Activated T-helper 17 cell treated with anti-CD3 and anti-CD28 coated beads, Interleukin-2, amount 50 U/mL, for 72 hours (primary cell): ENCODE data around the gene POFUT2. TPM values are rescaled to one million over a fixed set of nuclear protein-coding genes. Genes with fewer than 3 reads are reported as not detected.

Experiments used
- ATAC-seq: fragments of 150-1000 bp; cut with Tn5 transposase; replicated peaks from 2 replicates; pipeline ENCODE4 v1.10.0; 2021; ENCODE audit warnings: mild to moderate bottlenecking, moderate library complexity
- H3K27ac Mint-ChIP-seq: one replicate; pipeline ENCODE4 v1.8.0; 2022; ENCODE audit warnings: mixed read lengths
- H3K27me3 Mint-ChIP-seq: one replicate; pipeline ENCODE4 v1.8.0; 2022; ENCODE audit warnings: mixed read lengths
- H3K36me3 Mint-ChIP-seq: one replicate; pipeline ENCODE4 v1.8.0; 2022; ENCODE audit warnings: low read depth, mild to moderate bottlenecking, mixed read lengths
- H3K4me1 Mint-ChIP-seq: one replicate; pipeline ENCODE4 v1.8.0; 2022; ENCODE audit warnings: mixed read lengths
- H3K4me3 Mint-ChIP-seq: one replicate; pipeline ENCODE4 v1.8.0; 2022; ENCODE audit warnings: mild to moderate bottlenecking, mixed read lengths
- H3K9me3 Mint-ChIP-seq: one replicate; pipeline ENCODE4 v1.8.0; 2022; ENCODE audit warnings: mixed read lengths
- total RNA-seq, 2 donors: library from RNA; stranded (reverse); gene quantifications; one replicate each; pipeline ENCODE4 v1.2.3, GENCODE V29; 2022

The POFUT2 gene
- total RNA-seq, 2 donors from 2014 or later: 12.0 to 22.8 TPM

- no peak for ATAC-seq
- Mint-ChIP-seq H3K27me3 (no peaks in the 10 kb centered on the region), H3K4me3 (no peak overlapping the region), H3K9me3 (no peaks in the 10 kb centered on the region), H3K36me3 (no peaks in the 10 kb centered on the region), H3K4me1 (peaks cover 3% of the 10 kb centered on the region), H3K27ac (no peak overlapping the region)
Measured at GRCh38 chr21:45299864-45300785, 12.4 kb upstream of the POFUT2 start.

- Mint-ChIP-seq H3K36me3 (no peaks in the 10 kb centered on the region), H3K27me3 (no peaks in the 10 kb centered on the region), H3K9me3 (no peaks in the 10 kb centered on the region), H3K4me1 (peaks cover 3% of the 10 kb centered on the region), H3K4me3 (no peak overlapping the region), H3K27ac (no peak overlapping the region)
- ATAC-seq: no peak
Measured at GRCh38 chr21:45299026-45299863, 11.6 kb upstream of the POFUT2 start.

GRCh38 chr21:45297869-45298268 is 10.2 kb upstream of the POFUT2 start:
- Mint-ChIP-seq H3K27ac (no peak overlapping the region), H3K4me3 (no peak overlapping the region), H3K4me1 (peaks cover 3% of the 10 kb centered on the region), H3K27me3 (no peaks in the 10 kb centered on the region), H3K36me3 (no peaks in the 10 kb centered on the region), H3K9me3 (no peaks in the 10 kb centered on the region)
- ATAC-seq: no peak

GRCh38 chr21:45297329-45297728 is 9.6 kb upstream of the POFUT2 start:
- Mint-ChIP-seq H3K36me3 (no peaks in the 10 kb centered on the region), H3K4me1 (peaks cover 3% of the 10 kb centered on the region), H3K27ac (no peak overlapping the region), H3K27me3 (no peaks in the 10 kb centered on the region), H3K9me3 (no peaks in the 10 kb centered on the region), H3K4me3 (no peak overlapping the region)
- no peak for ATAC-seq

GRCh38 chr21:45296638-45297037 is 8.9 kb upstream of the POFUT2 start:
- H3K36me3 Mint-ChIP-seq: no peaks in the 10 kb centered on the region
- no peak overlapping the region for H3K4me3 Mint-ChIP-seq

GRCh38 chr21:45295576-45296365 is 8.1 kb upstream of the POFUT2 start:
- Mint-ChIP-seq H3K27me3 (no peaks in the 10 kb centered on the region), H3K9me3 (no peaks in the 10 kb centered on the region), H3K4me3 (no peak overlapping the region), H3K27ac (no peak overlapping the region), H3K36me3 (no peaks in the 10 kb centered on the region), H3K4me1 (peaks cover 3% of the 10 kb centered on the region)
- ATAC-seq: no peak

More at GRCh38 chr21:45296638-45297037, 8.9 kb upstream of the POFUT2 start:
- Mint-ChIP-seq H3K4me1 (peaks cover 3% of the 10 kb centered on the region), H3K27me3 (no peaks in the 10 kb centered on the region), H3K9me3 (no peaks in the 10 kb centered on the region), H3K27ac (no peak overlapping the region)
- no peak for ATAC-seq

DNA sequence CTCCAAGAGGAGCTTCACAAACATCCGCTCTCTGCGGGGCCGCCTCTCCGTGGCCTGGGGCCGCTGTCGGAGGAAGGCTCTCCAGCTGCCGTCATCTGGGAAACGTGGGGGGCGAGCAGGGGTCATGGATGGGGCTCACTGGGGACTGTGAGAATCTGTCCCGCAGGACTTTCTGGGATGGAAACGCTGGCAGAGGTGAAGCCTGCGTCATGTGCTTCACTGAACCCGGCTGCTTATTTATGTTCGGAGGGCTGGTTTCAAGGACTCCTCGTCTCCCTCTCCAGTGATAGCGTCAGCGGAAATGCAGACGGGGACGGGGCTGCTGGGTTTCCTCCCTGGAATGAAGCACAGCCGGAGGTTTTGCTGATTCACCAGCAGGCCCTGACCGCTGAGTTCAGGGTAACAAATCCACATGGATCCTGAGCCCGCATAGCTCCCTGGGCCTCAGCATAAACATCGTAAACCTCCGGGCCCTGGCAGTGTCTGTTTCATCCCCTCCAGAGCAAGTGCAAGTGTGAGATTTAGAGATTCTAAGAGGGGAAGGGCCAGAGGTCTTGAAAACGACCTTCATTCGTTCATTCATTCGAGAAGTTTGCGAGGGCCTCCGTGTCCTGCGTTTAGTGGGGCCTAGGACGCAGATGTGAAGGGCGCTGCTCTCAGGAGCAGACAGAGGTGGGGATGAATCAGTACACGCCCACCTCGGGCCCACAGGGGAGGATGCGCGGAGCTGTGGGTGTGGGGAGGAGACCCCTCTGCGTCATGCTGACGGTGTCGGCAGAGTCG is 7.0 kb upstream of the POFUT2 start:
- Mint-ChIP-seq H3K27me3 (no peaks in the 10 kb centered on the region), H3K4me3 (no peak overlapping the region), H3K9me3 (no peaks in the 10 kb centered on the region), H3K36me3 (no peaks in the 10 kb centered on the region), H3K27ac (no peak overlapping the region), H3K4me1 (peaks cover 3% of the 10 kb centered on the region)
- no peak for ATAC-seq

DNA sequence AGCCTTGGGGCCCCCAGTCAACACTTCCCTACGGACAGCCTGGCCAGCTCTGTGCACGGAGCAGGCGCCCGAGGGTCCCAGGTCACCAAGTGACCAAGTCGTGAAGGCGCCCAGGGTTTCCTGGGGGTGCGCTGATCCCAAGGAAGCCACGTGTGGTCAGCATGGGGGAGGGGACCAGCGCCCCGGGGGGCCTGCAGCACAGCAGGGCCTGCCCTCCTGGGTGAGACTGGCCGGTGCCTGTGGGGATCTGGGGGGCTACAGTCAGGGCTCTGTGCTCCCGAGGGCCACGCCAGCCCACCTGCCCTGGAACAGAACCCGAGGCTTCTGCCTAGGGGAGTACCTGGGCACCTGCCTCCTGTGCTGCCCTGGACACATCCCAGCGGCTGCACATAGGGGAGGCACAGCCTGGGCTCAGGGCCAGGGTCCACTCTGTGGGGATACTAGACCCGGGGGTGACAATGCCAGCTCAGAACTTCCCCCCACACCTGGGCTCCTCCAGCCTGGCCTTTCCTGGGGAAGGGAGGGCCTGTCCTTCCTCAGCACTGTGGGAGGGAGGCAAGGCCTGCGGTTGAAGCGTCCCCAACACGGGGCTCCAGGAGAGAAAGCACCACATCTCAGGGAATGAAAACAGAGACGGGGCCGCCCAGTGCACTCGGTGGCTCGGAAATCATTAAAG is 6.2 kb upstream of the POFUT2 start:
- Mint-ChIP-seq H3K27ac (no peak overlapping the region), H3K36me3 (no peaks in the 10 kb centered on the region), H3K27me3 (no peaks in the 10 kb centered on the region), H3K9me3 (no peaks in the 10 kb centered on the region), H3K4me3 (no peak overlapping the region), H3K4me1 (peaks cover 3% of the 10 kb centered on the region)
- no peak for ATAC-seq

DNA sequence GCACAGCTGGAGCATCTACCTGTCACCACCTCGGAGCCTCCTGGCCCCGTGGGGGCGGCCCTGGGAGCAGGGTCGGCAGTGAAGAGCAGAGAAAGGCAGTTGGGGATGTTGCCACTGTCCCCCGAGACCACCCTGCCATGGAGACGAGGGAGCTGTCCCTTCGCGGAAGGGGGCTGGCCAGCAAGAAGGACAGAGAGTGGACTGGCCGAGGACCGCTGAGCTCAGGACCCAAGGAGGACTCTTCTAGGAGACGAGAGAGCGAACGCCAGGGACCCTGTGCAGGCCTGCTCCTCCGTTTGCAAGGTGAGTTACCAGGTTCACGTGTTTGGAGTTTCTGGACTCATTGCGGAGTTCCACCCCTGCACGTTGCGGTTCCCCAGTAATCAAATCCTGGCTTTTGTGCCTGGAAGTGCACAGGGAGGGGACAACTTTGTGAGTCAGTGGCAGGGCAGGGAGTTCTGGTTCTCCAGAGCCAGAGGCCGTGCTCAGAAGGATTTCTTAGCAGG is 5.6 kb upstream of the POFUT2 start:
- no peak overlapping the region for H3K27ac Mint-ChIP-seq
- no peaks in the 10 kb centered on the region for H3K27me3 Mint-ChIP-seq
- peak overlapping the region; percentile 26 for H3K4me3 Mint-ChIP-seq
- H3K9me3 Mint-ChIP-seq: no peaks in the 10 kb centered on the region
- ATAC-seq: no peak
- no peaks in the 10 kb centered on the region for H3K36me3 Mint-ChIP-seq
- peaks cover 3% of the 10 kb centered on the region for H3K4me1 Mint-ChIP-seq

GRCh38 chr21:45292399-45293219 is 4.9 kb upstream of the POFUT2 start:
- Mint-ChIP-seq H3K9me3 (no peaks in the 10 kb centered on the region), H3K4me3 (peak overlapping the region; percentile 26), H3K27me3 (no peaks in the 10 kb centered on the region), H3K4me1 (peaks cover 3% of the 10 kb centered on the region), H3K27ac (no peak overlapping the region), H3K36me3 (peaks cover 5% of the 10 kb centered on the region)
- peak; percentile 67 for ATAC-seq

DNA sequence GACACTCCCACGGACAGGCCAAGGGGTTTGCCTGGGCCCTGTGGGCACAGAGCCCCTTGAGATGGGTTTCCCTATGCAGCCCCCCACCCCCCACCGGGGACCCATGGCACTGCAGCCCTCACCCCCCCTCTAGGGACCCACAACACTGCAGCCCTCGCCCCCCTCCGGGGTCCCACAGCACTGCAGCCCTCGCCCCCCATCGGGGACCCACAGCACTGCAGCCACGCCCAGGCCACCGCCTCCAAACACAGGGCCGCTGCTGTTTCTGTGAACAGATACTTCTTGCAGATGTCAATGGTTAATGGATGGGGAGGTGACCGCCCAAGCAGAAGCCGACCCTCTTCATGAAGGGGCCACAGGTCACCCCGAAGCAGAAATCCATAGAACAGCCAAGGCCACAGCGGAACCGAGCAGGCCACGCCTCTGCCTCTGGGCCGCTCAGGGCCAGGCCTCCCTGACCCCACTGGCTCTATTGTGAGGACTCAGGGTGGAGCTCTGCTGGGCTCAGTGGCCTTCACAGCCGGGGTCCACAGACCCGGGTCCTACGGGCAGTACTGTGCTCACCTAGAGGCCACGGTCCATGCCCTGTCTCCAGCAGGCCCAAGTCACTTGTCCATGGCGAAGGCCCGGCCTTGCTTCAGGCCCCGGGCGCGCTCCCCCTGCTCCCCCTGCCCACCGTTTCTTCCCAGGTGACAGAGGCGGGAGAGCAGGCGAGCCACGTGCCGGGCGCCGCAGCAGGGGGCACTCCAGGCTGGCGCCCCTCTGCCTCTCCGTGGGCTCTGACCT is 4.1 kb upstream of the POFUT2 start:
- H3K27me3 Mint-ChIP-seq: no peaks in the 10 kb centered on the region
- no peak overlapping the region for H3K4me3 Mint-ChIP-seq
- H3K27ac Mint-ChIP-seq: no peak overlapping the region
- H3K4me1 Mint-ChIP-seq: peaks cover 3% of the 10 kb centered on the region
- H3K36me3 Mint-ChIP-seq: peaks cover 5% of the 10 kb centered on the region
- no peaks in the 10 kb centered on the region for H3K9me3 Mint-ChIP-seq
- no peak for ATAC-seq
